ENCODE data around the gene COG8. TPM values are rescaled to one million over a fixed set of nuclear protein-coding genes. Genes with fewer than 3 reads are reported as not detected.

COG8 gene
- total RNA-seq, 1 donor from 2014 or later: 32.3 TPM

- Histone ChIP-seq H3K4me3 (no peak overlapping the region), H3K4me1 (no peaks in the 10 kb centered on the region), H3K27me3 (no peaks in the 10 kb centered on the region), H3K9me3 (no peaks in the 10 kb centered on the region), H3K36me3 (peaks cover 65% of the 10 kb centered on the region), H3K27ac (no peak overlapping the region)
- DNase-seq: no peak
- intact Hi-C loops (cut with DNase I): no loop called here
- TF ChIP-seq CTCF (IDR thresholded peaks at IDR 0.05): no peak
- ATAC-seq: no peak
Observed at GRCh38 chr16:69378760-69379159, 39.4 kb upstream of the COG8 start.

GRCh38 chr16:69378036-69378435, 38.7 kb upstream of the COG8 start:
- no peaks in the 10 kb centered on the region for H3K27me3 ChIP-seq
- H3K36me3 ChIP-seq: peaks cover 63% of the 10 kb centered on the region
- H3K9me3 ChIP-seq: no peaks in the 10 kb centered on the region
- intact Hi-C loops (cut with DNase I): no loop called here
- DNase-seq: no peak
- no peak for TF ChIP-seq CTCF (IDR thresholded peaks at IDR 0.05)
- H3K4me1 ChIP-seq: no peaks in the 10 kb centered on the region
- H3K27ac ChIP-seq: no peak overlapping the region
- no peak overlapping the region for H3K4me3 ChIP-seq
- ATAC-seq: no peak

- Histone ChIP-seq H3K4me1 (no peaks in the 10 kb centered on the region), H3K36me3 (peaks cover 63% of the 10 kb centered on the region), H3K27ac (no peak overlapping the region), H3K9me3 (no peaks in the 10 kb centered on the region), H3K4me3 (no peak overlapping the region), H3K27me3 (no peaks in the 10 kb centered on the region)
- ATAC-seq (no peak), DNase-seq (no peak)
- TF ChIP-seq CTCF (IDR thresholded peaks at IDR 0.05): no peak
- intact Hi-C loops (cut with DNase I): no loop called here
Observed at GRCh38 chr16:69376393-69377059, 37.2 kb upstream of the COG8 start.

GRCh38 chr16:69373019-69373418, 33.7 kb upstream of the COG8 start:
- H3K36me3 ChIP-seq: peaks cover 62% of the 10 kb centered on the region
- H3K27me3 ChIP-seq: no peaks in the 10 kb centered on the region
- ATAC-seq: no peak
- H3K4me3 ChIP-seq: no peak overlapping the region
- H3K27ac ChIP-seq: no peak overlapping the region
- no peak for TF ChIP-seq CTCF (IDR thresholded peaks at IDR 0.05)
- no peaks in the 10 kb centered on the region for H3K4me1 ChIP-seq
- DNase-seq: no peak
- intact Hi-C loops (cut with DNase I): no loop called here
- H3K9me3 ChIP-seq: no peaks in the 10 kb centered on the region

- H3K27me3 ChIP-seq: no peaks in the 10 kb centered on the region
- TF ChIP-seq CTCF (IDR thresholded peaks at IDR 0.05): no peak
- H3K9me3 ChIP-seq: no peaks in the 10 kb centered on the region
- H3K4me3 ChIP-seq: no peak overlapping the region
- intact Hi-C loops (cut with DNase I): no loop called here
- no peak for DNase-seq
- no peak for ATAC-seq
- H3K4me1 ChIP-seq: no peaks in the 10 kb centered on the region
- H3K27ac ChIP-seq: no peak overlapping the region
- peaks cover 71% of the 10 kb centered on the region for H3K36me3 ChIP-seq
Observed at GRCh38 chr16:69371564-69371963, 32.2 kb upstream of the COG8 start.

GRCh38 chr16:69368866-69369265, 29.5 kb upstream of the COG8 start:
- Histone ChIP-seq H3K4me1 (no peaks in the 10 kb centered on the region), H3K27me3 (no peaks in the 10 kb centered on the region), H3K36me3 (peaks cover 94% of the 10 kb centered on the region), H3K27ac (no peak overlapping the region), H3K4me3 (no peak overlapping the region), H3K9me3 (no peaks in the 10 kb centered on the region)
- no peak for DNase-seq
- no peak for TF ChIP-seq CTCF (IDR thresholded peaks at IDR 0.05)
- intact Hi-C loops (cut with DNase I): no loop called here
- ATAC-seq: no peak
